DND-41 (cell line): Measurements from ENCODE around the gene CFAP45.
A peak's percentile ranks its signal among the peaks of the same experiment; 100 is the strongest.

Source experiments
- ATAC-seq: fragments of 200-7000 bp; cut with Tn5 transposase; 3 replicates; pipeline ENCODE4 v1.9.1; 2021; ENCODE audit warnings: low read depth; ENCODE audit not compliant: insufficient read depth
- DNase-seq: peaks from one replicate; pipeline ENCODE4 v3.0.0-alpha.2; 2020
- H2AFZ ChIP-seq: 2 replicates; pipeline ENCODE4 v1.6.0; 2012; ENCODE audit warnings: low read depth, low read length
- H3K27ac ChIP-seq: 2 replicates; pipeline ENCODE4 v1.5.1; 2012; ENCODE audit warnings: low read length, inconsistent platforms
- H3K27me3 ChIP-seq: fragments of 200-600 bp; sonication (generic); 2 replicates; pipeline ENCODE4 v1.6.0; 2012; ENCODE audit warnings: low read length, mild to moderate bottlenecking, inconsistent platforms; ENCODE audit not compliant: insufficient read depth, poor library complexity
- H3K36me3 ChIP-seq: 2 replicates; pipeline ENCODE4 v1.5.1; 2012; ENCODE audit warnings: low read length, inconsistent platforms; ENCODE audit not compliant: insufficient read depth
- H3K4me1 ChIP-seq: 2 replicates; pipeline ENCODE4 v1.5.1; 2012; ENCODE audit warnings: mild to moderate bottlenecking, low read length; ENCODE audit not compliant: insufficient read depth
- H3K4me2 ChIP-seq: 2 replicates; pipeline ENCODE4 v1.6.0; 2012; ENCODE audit warnings: mild to moderate bottlenecking, moderate library complexity, low read length, inconsistent platforms; ENCODE audit not compliant: insufficient read depth
- H3K4me3 ChIP-seq, 2 experiments: fragments of 200-600 bp in 1 of 2; shearing (Covaris generic) in 1 of 2; 2 replicates each; pipeline ENCODE4 v1.5.1; 2012 to 2016; ENCODE audit warnings: inconsistent platforms in 2 of 2, low read length in 2 of 2, mild to moderate bottlenecking in 2 of 2, low read depth in 1 of 2, moderate library complexity in 1 of 2
- H3K79me2 ChIP-seq: 2 replicates; pipeline ENCODE4 v1.6.0; 2012; ENCODE audit warnings: low read length, inconsistent platforms; ENCODE audit not compliant: insufficient read depth
- H3K9ac ChIP-seq: 2 replicates; pipeline ENCODE4 v1.6.0; 2012; ENCODE audit warnings: low read depth, mild to moderate bottlenecking, inconsistent platforms, low read length, moderate library complexity
- H3K9me3 ChIP-seq: 2 replicates; pipeline ENCODE4 v1.5.1; 2012; ENCODE audit warnings: low read length, moderate library complexity, mild to moderate bottlenecking, inconsistent platforms; ENCODE audit not compliant: insufficient read depth, severe bottlenecking
- H4K20me1 ChIP-seq: 2 replicates; pipeline ENCODE4 v1.6.0; 2012; ENCODE audit warnings: low read length; ENCODE audit not compliant: insufficient read depth
- CTCF ChIP-seq: IDR thresholded peaks from 2 replicates; pipeline ENCODE4 v1.5.1; 2012; ENCODE audit warnings: borderline replicate concordance, low read length, moderate library complexity, mild to moderate bottlenecking; ENCODE audit not compliant: poor library complexity, severe bottlenecking; ENCODE audit errors: extremely low read depth
- EZH2 ChIP-seq: IDR thresholded peaks from 3 replicates; pipeline ENCODE4 v1.6.1; 2012; ENCODE audit warnings: borderline replicate concordance, low read depth, mild to moderate bottlenecking, moderate library complexity, low read length, inconsistent platforms; ENCODE audit not compliant: severe bottlenecking

The CFAP45 gene

GRCh38 chr1:159868766-159869165 is 31.2 kb downstream of the CFAP45 start:
- H2AFZ ChIP-seq: no peak overlapping the region
- H4K20me1 ChIP-seq: no peaks in the 10 kb centered on the region
- ATAC-seq (no peak; the same call in 2 of the 3 replicates), DNase-seq (no peak)
- TF ChIP-seq EZH2 (no peak), CTCF (no peak)
- no peaks in the 10 kb centered on the region for H3K4me1 ChIP-seq
- H3K27me3 ChIP-seq: peaks cover 15% of the 10 kb centered on the region
- H3K27ac ChIP-seq: no peak overlapping the region
- H3K9me3 ChIP-seq: no peaks in the 10 kb centered on the region
- no peak overlapping the region for H3K9ac ChIP-seq
- no peaks in the 10 kb centered on the region for H3K36me3 ChIP-seq
- H3K79me2 ChIP-seq: no peaks in the 10 kb centered on the region
- H3K4me3 ChIP-seq: no peak overlapping the region
- no peak overlapping the region for H3K4me2 ChIP-seq

GRCh38 chr1:159867664-159868026 is 32.3 kb downstream of the CFAP45 start:
- Histone ChIP-seq H2AFZ (no peak overlapping the region), H3K36me3 (no peaks in the 10 kb centered on the region), H3K27me3 (peaks cover 15% of the 10 kb centered on the region), H3K4me2 (no peak overlapping the region), H3K9ac (no peak overlapping the region), H3K4me1 (no peaks in the 10 kb centered on the region), H3K27ac (no peak overlapping the region), H3K79me2 (no peaks in the 10 kb centered on the region), H3K9me3 (no peaks in the 10 kb centered on the region), H3K4me3 (no peak overlapping the region), H4K20me1 (no peaks in the 10 kb centered on the region)
- no peak for DNase-seq
- TF ChIP-seq EZH2 (no peak), CTCF (no peak)
- 0 out of 3 replicates have a peak, but pooled peaks have one; percentile 27 for ATAC-seq

- peaks cover 15% of the 10 kb centered on the region for H3K27me3 ChIP-seq
- H3K9ac ChIP-seq: no peak overlapping the region
- H3K36me3 ChIP-seq: no peaks in the 10 kb centered on the region
- H3K27ac ChIP-seq: no peak overlapping the region
- TF ChIP-seq EZH2 (no peak), CTCF (no peak)
- H3K4me1 ChIP-seq: no peaks in the 10 kb centered on the region
- H3K9me3 ChIP-seq: no peaks in the 10 kb centered on the region
- 0 out of 3 replicates have a peak, but pooled peaks have one; percentile 49 for ATAC-seq
- no peaks in the 10 kb centered on the region for H4K20me1 ChIP-seq
- no peaks in the 10 kb centered on the region for H3K79me2 ChIP-seq
- no peak overlapping the region for H2AFZ ChIP-seq
- peak; percentile 5 for DNase-seq
- H3K4me3 ChIP-seq: no peak overlapping the region
- H3K4me2 ChIP-seq: no peak overlapping the region
Observed at GRCh38 chr1:159866905-159867663, 32.9 kb downstream of the CFAP45 start.
